K562 (cell line): ENCODE measurements around the gene DROSHA. TPM values are rescaled to one million over a fixed set of nuclear protein-coding genes. Genes with fewer than 3 reads are reported as not detected.

Experiments used
- ARID4B ChIP-seq: sonication (generic); formaldehyde crosslinking; IDR thresholded peaks from 2 replicates; pipeline ENCODE4 v1.8.0; 2022; ENCODE audit warnings: mild to moderate bottlenecking, missing genetic modification reagents
- MLLT1 ChIP-seq, 2 experiments: fragments of 450-650 bp; IDR thresholded peaks; 2 replicates each; pipeline ENCODE4 v1.6.1; 2016
- ZBTB9 ChIP-seq: fragments of 450-650 bp; formaldehyde crosslinking; IDR thresholded peaks from 2 replicates; pipeline ENCODE4 v1.4.0; 2020; ENCODE audit warnings: mild to moderate bottlenecking, moderate library complexity
- ZNF12 ChIP-seq: sonication (generic); formaldehyde crosslinking; IDR thresholded peaks from 2 replicates; pipeline ENCODE4 v1.4.0; 2020; ENCODE audit warnings: mild to moderate bottlenecking, missing genetic modification reagents
- polyA plus RNA-seq, 8 experiments: library from polyadenylated mRNA; depleted of rRNA in 4 of 8; stranded (reverse) in 5 of 8; unstranded in 3 of 8; fragments of >200 nt; fragmentation: Nextera tagmentation in 2 of 8; fragmentation: Illumina TruSeq in 1 of 8; extraction: Ambion mirVana in 2 of 8; extraction: Trizol in 1 of 8; gene quantifications; 2 replicates each; pipeline versions ENCODE4 v1.2.1 to v1.2.3, GENCODE V29; 2011 to 2014; ENCODE audit warnings: inconsistent platforms in 1 of 8, missing spikeins in 1 of 8
- total RNA-seq, 7 experiments: library from RNA; depleted of rRNA in 6 of 7; stranded (reverse); fragments of >200 nt in 6 of 7; fragmentation: Illumina TruSeq in 2 of 7; extraction: Trizol in 2 of 7; gene quantifications; 2 replicates each; pipeline versions ENCODE4 v1.2.1 to v1.2.3, GENCODE V29; 2011 to 2021; ENCODE audit warnings: low replicate concordance in 1 of 7

Gene DROSHA
- total and polyA plus RNA-seq, 9 of the 15 experiments (the other 6 are each of a cell fraction or from before 2014, with no cell fraction given): 52.5 to 109 (median 68.9) TPM

GRCh38 chr5:31531888-31532547, at the start of gene DROSHA, which contains the start of gene C5orf22 (continued):
- TF ChIP-seq ARID4B (CRISPR knock-in tag) (peak; percentile 78), ZBTB9 (peak; percentile 36; the same call in 1 of the 2 replicates), ZNF12 (CRISPR knock-in tag) (0 out of 2 replicates have a peak, but pooled peaks have one; percentile 38), MLLT1 (IDR thresholded peaks at IDR 0.05) (peak in 1 of 2 experiments; percentile 79; a peak in 2 of 4 replicates)
